GM23338 (cell line): Measurements from ENCODE around the gene EXOC6. TPM values are rescaled to one million over a fixed set of nuclear protein-coding genes. Genes with fewer than 3 reads are reported as not detected.

Experiments used
- ATAC-seq: fragments of 200-7000 bp; cut with Tn5 transposase; 3 replicates; pipeline ENCODE4 v1.9.1; 2020
- DNase-seq: peaks from one replicate; pipeline ENCODE4 v3.0.0-alpha.2; 2015; ENCODE audit warnings: low spot score
- H2AFZ ChIP-seq: fragments of 200-600 bp; sonication (generic); 2 replicates; pipeline ENCODE4 v1.8.0; 2016; ENCODE audit warnings: antibody characterized with exemption, mild to moderate bottlenecking, moderate library complexity
- H3F3A ChIP-seq: fragments of 200-600 bp; sonication (generic); replicated peaks from 2 replicates; pipeline ENCODE4 v1.8.0; 2017; ENCODE audit warnings: antibody characterized with exemption, mixed run types, low read depth
- H3K27ac ChIP-seq: fragments of 200-600 bp; sonication (generic); 2 replicates; pipeline ENCODE4 v1.6.1; 2016; ENCODE audit warnings: low read depth
- H3K27me3 ChIP-seq: fragments of 200-600 bp; sonication (generic); 2 replicates; pipeline ENCODE4 v1.8.0; 2016; ENCODE audit warnings: mild to moderate bottlenecking, mixed run types, moderate library complexity; ENCODE audit not compliant: insufficient read depth
- H3K36me3 ChIP-seq: fragments of 200-600 bp; sonication (generic); 2 replicates; pipeline ENCODE4 v1.8.0; 2016; ENCODE audit warnings: mild to moderate bottlenecking; ENCODE audit not compliant: insufficient read depth
- H3K4me1 ChIP-seq: fragments of 200-600 bp; sonication (generic); 2 replicates; pipeline ENCODE4 v1.8.0; 2016; ENCODE audit warnings: mild to moderate bottlenecking, moderate library complexity; ENCODE audit not compliant: insufficient read depth
- H3K4me2 ChIP-seq: fragments of 200-600 bp; sonication (generic); 2 replicates; pipeline ENCODE4 v1.7.1; 2017; ENCODE audit warnings: mixed run types
- H3K4me3 ChIP-seq: fragments of 200-600 bp; sonication (generic); 2 replicates; pipeline ENCODE4 v1.6.1; 2016; ENCODE audit warnings: mixed run types
- H3K79me2 ChIP-seq: fragments of 200-600 bp; sonication (generic); replicated peaks from 2 replicates; pipeline ENCODE4 v1.8.0; 2017; ENCODE audit warnings: mild to moderate bottlenecking; ENCODE audit not compliant: insufficient read depth
- H3K9me2 ChIP-seq: fragments of 200-600 bp; sonication (generic); 2 replicates; pipeline ENCODE4 v1.8.0; 2017; ENCODE audit not compliant: insufficient read depth
- H4K20me1 ChIP-seq: fragments of 200-600 bp; sonication (generic); replicated peaks from 2 replicates; pipeline ENCODE4 v1.8.0; 2017; ENCODE audit warnings: mild to moderate bottlenecking; ENCODE audit not compliant: insufficient read depth
- H3K27ac Mint-ChIP-seq: 2 replicates; pipeline ENCODE4 v1.8.0; 2020; ENCODE audit warnings: inconsistent platforms, mild to moderate bottlenecking, moderate library complexity, mixed read lengths
- H3K27me3 Mint-ChIP-seq: 3 replicates; pipeline ENCODE4 v1.8.0; 2022; ENCODE audit warnings: low read depth, mild to moderate bottlenecking, moderate library complexity, mixed read lengths, inconsistent platforms; ENCODE audit not compliant: insufficient read depth, poor library complexity
- H3K36me3 Mint-ChIP-seq: 3 replicates; pipeline ENCODE4 v1.8.0; 2021; ENCODE audit warnings: low read depth, mild to moderate bottlenecking, inconsistent platforms, moderate library complexity, mixed read lengths
- H3K4me1 Mint-ChIP-seq: 3 replicates; pipeline ENCODE4 v1.8.0; 2020; ENCODE audit warnings: mild to moderate bottlenecking, inconsistent platforms, mixed read lengths
- H3K4me3 Mint-ChIP-seq: 3 replicates; pipeline ENCODE4 v1.8.0; 2021; ENCODE audit warnings: moderate library complexity, mild to moderate bottlenecking, inconsistent platforms, mixed read lengths
- H3K9me3 Mint-ChIP-seq: 3 replicates; pipeline ENCODE4 v1.8.0; 2020; ENCODE audit warnings: moderate library complexity, mild to moderate bottlenecking, inconsistent platforms, mixed read lengths
- CREB1 ChIP-seq: fragments of 250-450 bp; sonication (Bioruptor Pico); IDR thresholded peaks from 2 replicates; pipeline ENCODE4 v1.5.0; 2020; ENCODE audit warnings: low read depth, mild to moderate bottlenecking, moderate library complexity
- CTCF ChIP-seq, 2 experiments: fragments of 200-600 bp in 1 of 2; sonication (generic) in 1 of 2; conservative IDR thresholded peaks; 2 replicates each; pipeline versions ENCODE4 v1.5.1 to v1.6.1; 2016 to 2017; ENCODE audit warnings: antibody characterized with exemption in 2 of 2, low read depth in 2 of 2, mild to moderate bottlenecking in 2 of 2, moderate library complexity in 1 of 2
- ETS1 ChIP-seq: IDR thresholded peaks from 2 replicates; pipeline ENCODE4 v1.6.1; 2016; ENCODE audit warnings: antibody characterized with exemption
- EZH2 ChIP-seq: fragments of 200-600 bp; sonication (generic); IDR thresholded peaks from one replicate; pipeline ENCODE4 v1.8.0; 2017; ENCODE audit warnings: antibody characterized with exemption, mild to moderate bottlenecking, low read depth; ENCODE audit not compliant: unreplicated experiment
- EZH2phosphoT487 ChIP-seq: fragments of 200-600 bp; sonication (generic); IDR thresholded peaks from one replicate; pipeline ENCODE4 v1.8.1; 2018; ENCODE audit warnings: antibody characterized with exemption; ENCODE audit not compliant: unreplicated experiment
- JUNB ChIP-seq: IDR thresholded peaks from one replicate; pipeline ENCODE4 v1.6.1; 2016; ENCODE audit warnings: antibody characterized with exemption; ENCODE audit not compliant: unreplicated experiment
- NANOG ChIP-seq: IDR thresholded peaks from 2 replicates; pipeline ENCODE4 v1.6.1; 2016; ENCODE audit warnings: antibody characterized with exemption, borderline replicate concordance
- POLR2AphosphoS5 ChIP-seq: IDR thresholded peaks from 2 replicates; pipeline ENCODE4 v1.6.1; 2016; ENCODE audit warnings: antibody characterized with exemption, low read depth
- REST ChIP-seq: IDR thresholded peaks from one replicate; pipeline ENCODE4 v1.6.1; 2018; ENCODE audit warnings: antibody characterized with exemption; ENCODE audit not compliant: unreplicated experiment
- STAT1 ChIP-seq: IDR thresholded peaks from one replicate; pipeline ENCODE4 v1.6.1; 2016; ENCODE audit warnings: antibody characterized with exemption; ENCODE audit not compliant: unreplicated experiment
- ZNF114 ChIP-seq: fragments of 250-450 bp; sonication (Bioruptor Pico); IDR thresholded peaks from 2 replicates; pipeline ENCODE4 v1.5.0; 2020; ENCODE audit warnings: mild to moderate bottlenecking, moderate library complexity
- ZNF462 ChIP-seq: fragments of 250-450 bp; sonication (Bioruptor Pico); IDR thresholded peaks from 2 replicates; pipeline ENCODE4 v1.5.0; 2020; ENCODE audit warnings: mild to moderate bottlenecking, moderate library complexity
- polyA plus RNA-seq: library from polyadenylated mRNA; unstranded; fragments of >200 nt; fragmentation: Nextera tagmentation; extraction: Ambion mirVana; gene quantifications from 2 replicates; pipeline ENCODE4 v1.2.1, GENCODE V29; 2016
- total RNA-seq: library from RNA; depleted of rRNA; stranded (reverse); fragments of >200 nt; shearing (Covaris generic); gene quantifications from 2 replicates; pipeline ENCODE4 v1.2.3, GENCODE V29; 2014

EXOC6 gene
- total and polyA plus RNA-seq, 2 experiments from 2014 or later, result 5.0 to 6.0 TPM

GRCh38 chr10:93079663-93080349 lies 231.5 kb downstream of the EXOC6 start:
- no peak overlapping the region for H3K27ac Mint-ChIP-seq
- peaks cover 21% of the 10 kb centered on the region for H3K4me1 Mint-ChIP-seq
- Histone ChIP-seq H3K27ac (no peak overlapping the region), H2AFZ (0 out of 2 replicates have a peak overlapping the region, but pooled peaks have one; percentile 33), H3K4me2 (no peak overlapping the region), H3K79me2 (no peaks in the 10 kb centered on the region), H3F3A (0 out of 2 replicates have a peak, but pooled peaks cover 2% of the 10 kb centered on the region), H3K4me3 (no peak overlapping the region), H3K27me3 (peaks cover 52% of the 10 kb centered on the region), H3K36me3 (no peaks in the 10 kb centered on the region), H3K9me2 (no peaks in the 10 kb centered on the region), H4K20me1 (no peaks in the 10 kb centered on the region), H3K4me1 (peaks cover 28% of the 10 kb centered on the region)
- H3K9me3 Mint-ChIP-seq, result no peaks in the 10 kb centered on the region
- no peak overlapping the region for H3K4me3 Mint-ChIP-seq
- ATAC-seq (no peak), DNase-seq (no peak)
- H3K36me3 Mint-ChIP-seq, result no peaks in the 10 kb centered on the region
- TF ChIP-seq JUNB (no peak), EZH2phosphoT487 (no peak), POLR2AphosphoS5 (no peak), CTCF (conservative IDR thresholded peaks at IDR 0.05; ENCODE audit: low read depth in 2 of 2) (no peak), EZH2 (no peak), REST (no peak), ZNF114 (no peak), NANOG (no peak), STAT1 (no peak), ETS1 (no peak), CREB1 (CRISPR knock-in tag) (no peak), ZNF462 (CRISPR knock-in tag) (no peak)
- peaks cover 41% of the 10 kb centered on the region for H3K27me3 Mint-ChIP-seq
